DMS53 (cell line): ENCODE data around the gene ZNF521.
"Not testable (repeated sequence)": the region's sequence is repeated elsewhere in the genome, so short reads cannot be mapped to it uniquely, and the experiment has no call there.

Experiments
- DNase-seq: peaks from one replicate; lab custom pipeline; 2025; lab: John Stamatoyannopoulos, UW

ZNF521 gene

DNA sequence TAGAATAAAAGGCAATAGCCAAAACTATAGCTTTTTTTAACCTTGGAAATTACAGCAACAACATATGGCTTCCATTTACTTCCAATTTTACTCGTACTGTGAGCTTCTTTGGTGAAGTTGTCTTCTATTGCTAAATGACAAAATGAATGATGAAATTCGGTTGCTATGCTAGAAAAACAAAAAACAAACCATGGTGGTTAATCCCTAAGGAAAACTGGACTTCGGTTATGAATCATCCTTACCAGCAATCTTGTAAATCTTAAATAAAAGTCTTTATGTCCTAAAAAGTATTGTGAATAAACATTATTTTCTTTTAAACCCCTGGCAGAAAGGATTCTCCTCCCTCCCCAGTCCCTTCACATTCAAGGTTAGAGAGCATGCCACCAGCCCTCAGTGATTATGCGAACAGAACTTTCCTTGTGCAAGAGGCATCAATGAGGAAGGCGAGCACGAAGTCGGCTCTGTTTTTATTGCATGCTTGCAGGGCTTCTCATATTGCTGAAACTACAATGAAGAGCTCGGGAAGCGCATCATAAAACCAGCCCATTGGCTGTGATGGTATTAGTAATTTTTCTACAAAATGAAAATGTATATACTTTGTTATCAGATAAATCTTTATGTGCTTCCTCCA lies 62.9 kb downstream of the ZNF521 start:
- no peak for DNase-seq

DNA sequence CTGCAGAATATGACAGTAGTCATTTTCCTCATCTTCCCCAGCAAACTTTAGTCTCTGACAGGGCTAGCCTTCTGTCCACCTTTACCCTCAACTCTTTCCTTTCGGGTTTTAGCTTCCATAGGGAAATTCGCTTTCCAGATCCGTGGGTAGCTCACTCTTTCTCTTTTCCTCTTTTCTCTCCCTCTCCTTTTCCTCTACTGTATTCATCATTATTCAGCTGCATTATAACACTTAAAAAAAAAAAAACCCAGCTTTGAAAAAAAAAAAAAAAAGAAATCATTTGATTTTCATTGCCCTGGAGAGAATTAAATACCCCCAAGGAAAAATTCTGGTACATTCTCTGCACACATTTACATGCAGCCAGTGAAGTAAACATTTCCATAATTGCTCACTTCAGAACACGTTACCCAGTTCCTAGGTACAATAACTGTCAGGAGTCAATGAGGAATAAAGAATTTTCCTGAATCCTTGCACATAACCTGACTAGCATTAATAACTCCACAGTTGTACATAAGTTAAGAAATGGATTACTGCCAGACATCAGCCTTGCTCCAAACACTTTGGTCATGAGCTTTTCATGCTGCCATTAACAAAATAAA lies 63.5 kb downstream of the ZNF521 start:
- no peak for DNase-seq

DNA sequence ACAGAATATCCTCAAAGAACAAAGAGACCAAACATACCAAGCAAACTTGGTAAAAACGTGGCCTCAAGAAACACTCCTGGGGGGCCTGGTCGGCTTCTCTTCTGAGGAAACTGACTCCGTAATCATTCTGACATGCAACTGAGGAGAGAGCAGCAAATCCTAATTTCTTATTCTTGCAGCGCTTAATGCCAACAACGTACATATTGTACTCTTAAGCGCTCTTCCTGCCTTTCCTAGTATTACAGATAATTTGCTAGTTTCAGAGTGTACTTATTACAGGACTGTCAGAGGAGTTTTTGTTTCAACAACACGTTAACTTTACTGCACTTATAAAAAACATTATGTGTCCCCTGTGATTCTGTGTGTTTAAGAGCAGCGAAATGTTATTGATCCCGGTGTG lies 64.9 kb downstream of the ZNF521 start:
- no peak for DNase-seq

DNA sequence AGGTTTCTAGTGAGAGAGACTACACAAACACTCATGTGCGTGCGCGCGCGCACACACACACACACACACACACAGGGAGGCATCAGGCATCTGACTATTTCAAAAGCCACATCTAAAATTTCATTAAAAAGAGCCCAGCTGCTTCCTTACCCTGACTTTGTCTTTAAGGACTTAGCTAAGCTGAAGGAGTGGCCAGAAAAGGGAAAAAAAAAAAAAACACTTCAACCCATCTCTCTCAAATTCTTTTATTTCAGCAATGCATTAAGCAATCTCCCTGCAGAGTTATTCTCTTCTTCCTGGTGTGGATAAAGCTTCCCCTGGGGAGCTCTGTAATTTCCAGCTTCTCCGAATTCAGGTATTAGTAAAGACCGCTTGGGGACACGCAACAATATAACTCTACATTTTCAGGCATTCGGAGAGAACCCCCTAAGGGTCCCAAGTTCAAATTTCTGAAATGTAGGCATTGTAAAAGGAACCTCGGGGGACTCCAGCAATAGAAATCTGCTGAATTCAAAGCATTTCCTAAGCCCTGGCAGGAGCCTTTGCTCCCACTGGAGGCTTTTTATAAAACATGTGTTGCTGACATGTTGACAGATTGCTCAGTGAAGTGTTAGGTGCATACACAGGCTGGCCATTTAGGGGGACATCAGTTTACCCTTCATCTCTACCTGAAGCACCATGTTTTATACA lies 67.0 kb downstream of the ZNF521 start:
- peak; percentile 6 for DNase-seq

DNA sequence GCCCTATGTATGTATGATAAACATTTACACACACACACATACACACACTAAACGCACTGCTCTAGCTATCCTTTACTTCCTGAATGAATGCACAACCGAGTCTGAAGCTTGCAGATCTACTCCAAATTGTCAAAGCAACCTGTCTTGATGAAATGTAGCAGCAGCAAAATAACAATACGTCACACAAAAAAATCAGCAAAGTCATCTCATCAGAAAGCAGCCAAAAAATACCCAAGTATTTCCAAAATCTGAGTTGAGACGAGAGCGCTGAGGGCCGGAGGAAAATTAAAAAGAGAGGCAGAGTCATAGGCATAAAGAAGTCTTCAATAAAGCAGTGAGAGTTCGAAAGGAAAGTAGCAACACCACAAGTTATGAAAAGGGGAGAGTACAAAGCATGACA lies 67.7 kb downstream of the ZNF521 start:
- DNase-seq: no peak

DNA sequence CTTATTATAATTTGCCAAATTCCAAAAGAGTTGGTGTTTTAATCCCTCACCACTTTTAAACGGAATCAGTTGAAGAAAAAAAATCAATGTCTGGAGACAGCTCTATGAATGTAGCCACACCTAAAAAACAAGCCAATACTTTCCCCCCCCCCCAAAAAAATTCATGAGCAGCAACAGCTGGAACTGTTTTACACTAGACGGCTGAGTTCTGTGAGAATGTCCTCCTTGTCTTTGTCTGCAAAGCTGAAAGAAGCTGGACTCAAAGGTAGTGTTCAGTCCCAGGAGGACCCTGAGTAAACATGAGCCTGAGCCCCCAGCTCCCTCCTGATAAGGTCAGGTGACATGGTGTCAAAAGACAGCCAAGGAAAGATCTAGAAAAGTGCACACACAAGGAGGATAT lies 68.2 kb downstream of the ZNF521 start:
- no peak for DNase-seq

DNA sequence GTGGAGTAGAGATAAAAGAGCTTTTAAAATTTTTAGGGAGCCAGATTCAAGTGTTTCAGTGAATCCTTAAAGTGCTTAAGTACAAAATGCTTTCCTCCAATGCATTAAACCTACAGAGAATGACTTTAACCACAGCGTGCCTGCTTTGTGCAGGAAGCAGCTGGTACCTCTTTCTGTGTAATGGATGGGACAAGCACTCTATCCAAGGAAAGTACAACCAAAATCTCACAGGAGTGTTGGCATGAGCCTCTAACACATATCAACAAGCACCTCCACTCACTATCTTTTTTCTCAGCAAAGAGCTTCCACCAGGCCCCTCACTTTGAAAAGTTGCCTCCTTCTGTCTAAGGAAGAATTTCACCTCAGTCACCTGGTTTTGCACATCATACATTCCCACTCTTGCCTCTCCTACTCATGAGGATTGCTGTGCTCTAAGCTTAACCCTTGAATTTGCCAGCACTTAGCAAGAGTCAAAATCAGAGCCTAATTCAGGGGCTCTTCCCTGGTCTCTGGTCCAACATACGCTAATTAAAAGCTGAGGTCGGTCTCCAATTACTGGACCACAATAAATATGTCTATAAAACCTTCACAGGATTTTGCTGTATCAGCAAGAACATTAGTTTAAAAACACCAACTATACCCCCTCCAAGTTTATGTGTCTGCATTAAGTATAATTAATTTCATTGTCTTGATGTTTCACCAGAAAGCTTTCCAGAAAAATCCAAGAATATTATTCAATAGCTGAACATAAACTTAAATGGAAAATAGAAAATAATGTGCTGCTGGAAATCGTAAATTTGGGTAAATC lies 68.9 kb downstream of the ZNF521 start:
- DNase-seq: no peak

DNA sequence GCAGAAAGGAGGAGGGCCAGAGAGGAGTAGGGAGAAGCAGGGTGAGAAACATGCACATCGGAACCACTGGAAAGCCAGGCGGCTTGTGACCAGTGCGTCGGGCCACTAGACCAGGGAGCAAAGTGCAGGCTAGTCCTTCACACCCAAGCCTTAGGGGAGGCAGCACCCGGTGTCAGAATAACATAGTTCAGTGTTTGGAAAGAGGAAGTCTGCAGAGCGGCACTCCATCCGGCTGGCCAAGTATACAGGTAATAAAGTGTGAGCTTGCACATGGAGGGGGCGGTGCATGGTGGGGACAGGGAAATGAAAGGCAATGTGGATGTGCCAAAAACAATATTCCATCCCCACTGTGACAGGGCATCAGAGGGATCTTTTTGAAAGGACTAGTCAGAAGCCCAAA lies 69.7 kb downstream of the ZNF521 start:
- no peak for DNase-seq

DNA sequence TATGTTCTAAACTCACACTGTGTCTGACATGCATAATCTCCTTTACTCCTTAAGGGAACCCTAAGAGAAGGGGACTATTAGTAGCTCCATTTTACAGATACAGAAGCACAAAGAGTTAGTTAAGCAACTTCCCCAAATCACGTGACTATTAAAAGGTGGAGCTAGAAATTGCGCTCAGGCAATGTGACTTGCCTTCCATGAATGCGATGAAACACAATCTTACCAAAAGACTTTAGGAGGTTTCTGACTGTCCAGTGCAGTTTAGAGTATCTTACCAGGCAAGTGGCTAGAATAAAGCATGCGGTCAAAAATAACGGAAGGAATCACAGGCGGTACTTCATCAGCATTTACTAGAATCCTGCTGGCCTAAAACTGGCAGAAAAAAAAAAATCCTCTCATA lies 70.4 kb downstream of the ZNF521 start:
- no peak for DNase-seq

DNA sequence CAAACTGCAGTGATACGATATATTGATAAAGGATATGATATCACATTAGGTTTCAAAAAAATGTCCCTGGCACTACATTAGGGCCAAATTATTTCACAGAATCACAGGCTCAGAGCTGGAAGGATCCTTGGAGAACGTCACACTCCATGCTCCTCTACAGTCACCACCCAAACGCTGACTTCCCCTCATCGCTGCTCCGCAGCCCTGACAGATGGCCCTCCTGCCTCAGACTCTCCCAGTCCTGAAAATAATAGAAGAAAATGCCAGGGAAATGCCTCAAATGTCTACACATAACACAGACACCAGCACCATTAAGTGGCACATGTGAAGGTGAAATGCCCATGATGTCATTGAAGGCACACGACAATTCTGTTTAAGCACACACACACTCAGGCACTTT lies 72.0 kb downstream of the ZNF521 start:
- DNase-seq: no peak

DNA sequence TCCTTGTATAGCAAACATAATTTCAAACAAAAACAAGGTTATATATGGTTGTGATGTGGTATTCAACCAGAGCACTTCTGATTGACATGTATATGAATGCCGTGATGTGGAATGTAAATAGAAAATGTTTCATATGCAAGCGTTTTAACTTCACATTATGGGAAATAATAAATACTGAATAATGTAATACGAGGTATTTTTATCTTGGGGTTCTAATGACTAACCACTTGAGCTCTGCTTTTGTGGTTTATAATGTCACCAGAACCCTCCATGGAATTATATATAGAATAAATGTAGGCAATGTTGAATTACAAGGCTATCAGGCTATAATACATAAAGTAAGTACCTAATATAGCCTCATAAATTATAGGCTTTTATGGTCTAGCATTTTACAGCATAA lies 72.4 kb downstream of the ZNF521 start:
- DNase-seq: no peak

DNA sequence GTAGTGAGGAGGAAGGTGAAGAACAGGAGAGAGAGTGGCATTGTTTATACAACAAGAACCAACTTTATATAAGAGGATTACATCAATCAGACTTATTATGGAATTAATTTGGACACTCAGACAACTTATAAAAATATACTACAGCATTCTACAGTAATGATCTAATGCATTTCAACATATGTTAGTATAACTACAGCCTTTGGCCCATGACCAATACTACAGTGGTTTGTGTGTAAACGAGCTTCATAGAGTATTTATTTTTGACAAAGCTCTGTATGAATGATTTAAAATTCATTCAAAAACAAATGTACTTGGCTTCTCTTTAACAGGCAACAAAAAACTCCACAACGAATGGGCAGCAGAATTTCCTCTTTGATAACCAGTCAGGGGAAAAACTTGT lies 72.8 kb downstream of the ZNF521 start:
- DNase-seq: no peak

DNA sequence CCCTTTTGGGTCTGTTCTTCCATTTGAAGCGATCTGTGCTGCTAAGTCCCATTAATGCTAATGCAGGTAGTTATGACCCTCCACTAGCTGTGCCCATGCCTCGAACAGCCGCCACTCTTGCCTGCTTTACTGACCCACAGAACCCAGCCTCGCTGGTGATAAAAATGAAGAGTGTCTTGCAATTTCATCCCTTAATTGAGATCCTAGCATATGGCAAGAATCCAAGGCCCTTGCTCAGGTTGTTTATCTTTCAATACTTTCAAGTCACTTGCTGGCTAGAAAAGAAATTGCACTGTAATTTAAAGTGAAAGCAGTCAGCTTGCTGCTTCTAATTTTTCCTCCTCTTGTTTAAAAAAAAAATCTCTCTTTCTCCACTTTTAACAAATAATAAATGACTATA lies 73.6 kb downstream of the ZNF521 start:
- no peak for DNase-seq

DNA sequence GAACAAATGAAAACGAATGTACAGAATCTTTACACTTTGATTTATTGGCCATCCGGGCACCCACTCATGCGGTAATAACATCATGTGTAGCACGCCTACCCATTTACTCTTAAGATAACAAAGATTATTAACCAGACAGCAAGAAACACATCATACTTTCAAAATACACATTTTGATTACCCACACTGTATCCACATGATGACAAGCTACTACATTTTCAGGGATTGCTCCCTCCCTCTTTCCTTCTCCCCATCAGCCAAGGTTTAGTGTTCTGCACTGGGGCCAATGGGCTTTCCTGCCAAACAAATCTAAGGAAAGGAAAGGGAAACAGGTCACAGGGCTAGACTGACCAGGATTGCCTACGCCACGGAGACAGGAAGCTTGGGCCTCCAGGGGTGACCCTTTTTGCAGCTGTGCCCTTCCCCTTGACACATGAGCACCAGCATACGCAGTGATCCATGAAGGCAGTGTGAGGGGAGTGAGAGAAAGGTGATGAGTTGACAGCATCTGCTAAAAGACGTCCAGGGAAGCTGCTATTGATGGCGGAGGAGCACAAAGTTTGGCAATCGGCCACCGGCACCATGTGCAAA lies 76.5 kb downstream of the ZNF521 start:
- DNase-seq: no peak

DNA sequence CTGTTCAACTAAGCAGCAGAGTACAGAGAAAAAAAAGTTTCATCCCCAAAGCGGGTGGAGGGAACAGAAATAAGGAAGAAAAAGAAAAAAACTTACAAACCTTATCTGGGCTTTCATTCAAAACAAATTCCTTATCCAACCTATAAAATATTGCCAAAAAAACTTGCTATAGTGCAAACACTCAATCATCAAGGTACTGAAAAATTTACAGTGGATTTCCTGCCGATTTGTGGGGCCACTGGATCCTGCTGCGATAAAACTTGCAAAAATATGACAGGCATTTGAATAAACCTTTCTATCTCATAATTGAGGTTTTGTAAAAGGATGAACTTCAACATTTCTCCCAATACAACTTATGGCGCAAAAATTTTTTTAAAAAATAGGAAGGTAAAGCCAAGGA lies 77.0 kb downstream of the ZNF521 start:
- no peak for DNase-seq

DNA sequence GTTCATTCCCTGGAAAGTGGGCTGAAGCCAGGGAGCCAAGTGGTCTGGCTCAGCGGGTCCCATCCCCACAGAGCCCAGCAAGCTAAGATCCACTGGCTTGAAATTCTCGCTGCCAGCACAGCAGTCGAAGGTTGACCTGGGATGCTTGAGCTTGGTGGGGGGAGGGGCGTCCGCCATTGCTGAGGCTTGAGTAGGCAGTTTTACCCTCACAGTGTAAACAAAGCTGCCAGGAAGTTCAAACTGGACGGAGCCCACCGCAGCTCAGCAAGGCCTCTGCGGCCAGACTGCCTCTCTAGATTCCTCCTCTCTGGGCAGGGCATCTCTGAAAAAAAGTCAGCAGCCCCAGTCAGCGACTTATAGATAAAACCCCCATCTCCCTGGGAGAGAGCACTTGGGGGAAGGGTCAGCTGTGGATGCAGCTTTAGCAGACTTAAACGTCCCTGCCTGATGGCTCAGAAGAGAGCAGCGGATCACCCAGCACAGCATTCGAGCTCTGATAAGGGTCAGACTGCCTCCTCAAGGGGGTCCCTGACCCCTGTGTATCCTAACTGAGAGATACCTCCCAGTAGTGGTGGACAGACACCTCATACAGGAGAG lies 84.9 kb downstream of the ZNF521 start:
- DNase-seq: not testable (repeated sequence)

DNA sequence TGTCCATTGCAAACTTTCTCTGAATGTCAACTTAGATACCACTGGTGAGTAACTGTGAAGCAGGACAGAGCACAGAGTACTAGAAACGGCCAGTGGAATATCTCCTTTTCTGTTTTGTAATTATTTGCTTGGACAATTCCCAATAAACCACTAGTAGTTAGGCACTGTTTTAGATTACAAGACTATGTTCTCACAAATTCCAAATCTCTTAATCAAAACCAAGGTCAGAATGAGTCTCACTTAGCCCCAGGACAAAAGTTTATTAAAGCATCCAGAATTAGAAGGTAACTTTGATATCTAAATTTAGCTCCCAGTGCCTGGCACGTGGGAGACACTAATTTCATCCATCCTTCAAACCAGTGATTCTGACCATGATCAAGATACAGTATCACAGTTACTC lies 89.0 kb downstream of the ZNF521 start:
- no peak for DNase-seq

DNA sequence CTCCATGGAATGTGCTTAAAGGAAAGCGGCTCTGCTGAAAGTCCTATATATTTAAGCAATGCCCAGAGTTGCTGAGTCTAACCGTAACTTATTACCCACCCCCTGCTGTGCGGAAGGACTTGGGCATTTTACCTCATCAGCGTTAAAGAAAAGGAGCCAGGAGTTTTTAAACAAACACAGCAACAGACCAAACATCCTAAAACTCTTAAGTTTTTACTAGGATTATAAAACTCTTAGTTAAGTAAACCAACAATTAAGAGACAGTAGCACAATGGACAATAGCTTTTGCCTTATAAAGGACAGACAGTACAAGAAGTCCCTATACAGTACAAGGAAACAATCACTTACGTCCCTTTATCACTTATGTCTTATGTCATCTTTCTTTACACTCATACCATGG lies 90.2 kb downstream of the ZNF521 start:
- no peak for DNase-seq

DNA sequence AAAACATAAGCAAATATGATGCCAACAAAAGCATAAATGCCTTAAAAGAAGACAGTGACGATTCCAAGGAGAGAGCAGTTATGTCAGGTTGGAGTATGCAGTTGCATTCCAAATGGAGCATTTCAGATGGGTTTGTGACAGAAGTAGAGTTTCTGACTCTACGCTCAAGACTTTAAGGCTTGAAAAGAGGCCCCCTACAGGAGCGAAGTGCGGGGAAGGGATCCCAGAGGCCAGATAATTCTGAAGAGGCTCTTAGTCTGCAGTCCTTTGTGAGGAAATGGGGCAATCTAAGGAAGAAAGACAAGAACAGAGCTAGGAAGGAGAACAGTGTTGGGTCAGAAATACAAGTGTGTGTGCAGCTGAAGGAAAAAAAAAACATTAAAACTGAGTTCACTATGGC lies 95.5 kb downstream of the ZNF521 start:
- no peak for DNase-seq

DNA sequence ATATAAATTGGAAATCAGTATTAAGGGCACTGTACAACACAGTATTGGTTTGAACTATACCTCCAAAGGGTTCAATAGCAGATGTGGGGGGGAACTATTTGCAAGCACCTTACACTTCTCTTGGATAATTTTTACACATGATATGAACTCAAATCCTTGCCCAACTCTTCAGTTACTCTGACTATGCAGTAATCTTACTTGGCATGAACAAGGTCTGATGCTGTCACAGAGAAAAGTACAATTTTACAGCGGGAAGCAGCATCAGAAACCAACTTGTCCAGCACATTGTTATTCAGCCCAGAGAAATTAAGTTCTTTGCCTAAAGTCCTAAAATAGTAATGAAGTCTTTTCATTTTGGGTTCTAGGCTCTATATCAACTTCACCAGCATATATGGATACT lies 98.2 kb downstream of the ZNF521 start:
- DNase-seq: no peak

DNA sequence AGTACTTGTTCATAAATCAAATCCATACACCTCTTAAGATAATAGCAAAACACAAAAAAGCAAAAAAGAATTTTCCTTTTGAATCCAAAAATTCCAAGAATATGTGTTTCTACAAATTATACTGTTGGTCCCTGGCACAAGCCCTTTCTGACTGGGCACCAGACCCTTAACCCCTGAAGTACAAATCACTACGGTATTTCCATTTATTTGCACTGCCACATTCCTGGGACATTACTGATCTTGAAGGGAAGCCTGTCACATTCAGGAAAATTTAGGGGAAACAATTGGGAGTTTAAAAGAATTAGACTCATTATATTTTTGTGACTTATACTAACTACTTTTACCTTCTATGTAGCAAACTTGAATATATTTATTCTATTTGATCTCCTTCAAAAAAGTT lies 98.8 kb downstream of the ZNF521 start:
- no peak for DNase-seq

DNA sequence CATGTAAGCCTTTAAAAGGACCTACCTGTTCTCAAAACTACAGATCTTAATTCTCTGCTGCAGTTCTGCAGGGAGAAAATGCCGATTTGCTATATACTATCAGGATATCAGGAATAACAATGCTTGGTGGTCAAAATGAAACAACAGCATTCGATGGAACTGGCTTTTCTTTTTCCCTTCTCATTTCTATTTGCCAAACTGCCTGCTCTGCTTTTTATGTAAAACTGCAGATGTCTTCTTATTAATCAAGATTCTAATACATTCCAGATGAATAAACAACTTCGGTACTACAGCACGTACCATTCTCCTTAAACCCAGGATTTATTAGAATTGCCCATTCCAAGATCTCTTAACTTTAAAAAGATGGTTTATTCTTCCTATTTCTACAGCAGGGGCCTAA lies 100.9 kb downstream of the ZNF521 start:
- DNase-seq: no peak
